Uterus (tissue), 4 donors: Measurements from ENCODE around the gene SRSF4. TPM values are rescaled to one million over a fixed set of nuclear protein-coding genes. Genes with fewer than 3 reads are reported as not detected.

Experiments
- DNase-seq, 2 donors: peaks; one replicate each; pipeline ENCODE4 v3.0.0-alpha.2; 2019 to 2020
- H3K27ac ChIP-seq, 2 donors: fragments of 200-600 bp; sonication (generic); 1 replicate in 1 of 2; 2 replicates in 1 of 2; pipeline ENCODE4 v1.5.1; 2016 to 2018
- H3K27me3 ChIP-seq, 2 donors: fragments of 200-600 bp; sonication (generic); one replicate each; pipeline ENCODE4 v1.5.1; 2018 to 2019; ENCODE audit warnings: control low read depth in 1 of 2
- H3K36me3 ChIP-seq, 2 donors: fragments of 200-600 bp; sonication (generic); one replicate each; pipeline ENCODE4 v1.5.1; 2019; ENCODE audit warnings: control low read depth in 1 of 2
- H3K4me1 ChIP-seq, 2 donors: fragments of 200-600 bp; sonication (generic); one replicate each; pipeline ENCODE4 v1.5.1; 2018 to 2019; ENCODE audit warnings: control low read depth in 1 of 2
- H3K4me3 ChIP-seq, 2 donors: fragments of 200-600 bp; sonication (generic); 1 replicate in 1 of 2; 2 replicates in 1 of 2; pipeline ENCODE4 v1.5.1; 2018 to 2019; ENCODE audit warnings: mild to moderate bottlenecking in 1 of 2
- H3K9me3 ChIP-seq, 2 donors: fragments of 200-600 bp; sonication (generic); one replicate each; pipeline ENCODE4 v1.5.1; 2019; ENCODE audit warnings: control low read depth in 1 of 2
- CTCF ChIP-seq, 4 experiments: fragments of 200-600 bp in 2 of 4; fragments of 450-650 bp in 2 of 4; sonication (generic) in 2 of 4; IDR thresholded peaks; one replicate each; pipeline ENCODE4 v1.5.1; 2016 to 2019; ENCODE audit warnings: antibody characterized with exemption in 4 of 4, mild to moderate bottlenecking in 2 of 4, moderate library complexity in 1 of 4
- POLR2A ChIP-seq, 2 donors: fragments of 450-650 bp; IDR thresholded peaks; one replicate each; pipeline ENCODE4 v1.6.1; 2016; ENCODE audit warnings: antibody characterized with exemption in 2 of 2, mild to moderate bottlenecking in 1 of 2, moderate library complexity in 1 of 2
- intact Hi-C: fragments of 100-400 bp; cut with DNase I; formaldehyde crosslinking; loops from one replicate; pipeline ENCODE4 v1.15.1; 2023; ENCODE audit warnings: low total_unique reads
- total RNA-seq, 4 donors: library from RNA; depleted of rRNA in 3 of 4; stranded (reverse); fragments of >200 nt in 3 of 4; gene quantifications; one replicate each; pipeline versions ENCODE4 v1.1.0 to v1.2.4, GENCODE V29; 2014 to 2023
- donor health status: DM: yes; HTN: yes; CAD: no.

Gene SRSF4
- total RNA-seq, 4 donors from 2014 or later: 60.0 to 129 (median 69.0) TPM

- no peaks in the 10 kb centered on the region for H3K36me3 ChIP-seq
- H3K4me3 ChIP-seq: no peak overlapping the region
- no peak for DNase-seq
- TF ChIP-seq POLR2A (IDR thresholded peaks at IDR 0.05): no peak
- TF ChIP-seq CTCF (IDR thresholded peaks at IDR 0.05): no peak
- intact Hi-C loops: no loop called here
- no peak overlapping the region for H3K27ac ChIP-seq
- no peaks in the 10 kb centered on the region for H3K27me3 ChIP-seq
- peaks cover 16 to 18% of the 10 kb centered on the region in 2 donors for H3K4me1 ChIP-seq
- H3K9me3 ChIP-seq: no peaks in the 10 kb centered on the region
Measured at GRCh38 chr1:29167904-29168303, 13.8 kb downstream of the SRSF4 start.

- H3K27me3 ChIP-seq: no peaks in the 10 kb centered on the region
- TF ChIP-seq POLR2A (IDR thresholded peaks at IDR 0.05): no peak
- TF ChIP-seq CTCF (IDR thresholded peaks at IDR 0.05): no peak
- intact Hi-C loops: no loop called here
- no peaks in the 10 kb centered on the region for H3K9me3 ChIP-seq
- no peaks in the 10 kb centered on the region for H3K36me3 ChIP-seq
- DNase-seq: no peak
- no peak overlapping the region for H3K4me3 ChIP-seq
- H3K27ac ChIP-seq: no peak overlapping the region
- peaks cover 16 to 18% of the 10 kb centered on the region in 2 donors for H3K4me1 ChIP-seq
Measured at GRCh38 chr1:29166291-29166878, 15.3 kb downstream of the SRSF4 start.

- H3K4me3 ChIP-seq: no peak overlapping the region
- DNase-seq: no peak
- no peak overlapping the region for H3K27ac ChIP-seq
- no peak for TF ChIP-seq POLR2A (IDR thresholded peaks at IDR 0.05)
- TF ChIP-seq CTCF (IDR thresholded peaks at IDR 0.05): no peak
- intact Hi-C loops: no loop called here
- no peaks in the 10 kb centered on the region for H3K27me3 ChIP-seq
- no peaks in the 10 kb centered on the region for H3K36me3 ChIP-seq
- H3K9me3 ChIP-seq: no peaks in the 10 kb centered on the region
- H3K4me1 ChIP-seq: peaks cover 11 to 17% of the 10 kb centered on the region in 2 donors
Measured at GRCh38 chr1:29164588-29164987, 17.1 kb downstream of the SRSF4 start.

GRCh38 chr1:29162476-29163138 is 19.1 kb downstream of the SRSF4 start:
- no peak for TF ChIP-seq CTCF (IDR thresholded peaks at IDR 0.05)
- TF ChIP-seq POLR2A (IDR thresholded peaks at IDR 0.05): no peak
- H3K4me3 ChIP-seq: no peak overlapping the region
- H3K27ac ChIP-seq: no peak overlapping the region
- DNase-seq: no peak
- H3K9me3 ChIP-seq: no peaks in the 10 kb centered on the region
- H3K36me3 ChIP-seq: no peaks in the 10 kb centered on the region
- intact Hi-C loops: no loop called here
- no peaks in the 10 kb centered on the region for H3K27me3 ChIP-seq
- peaks cover 7% of the 10 kb centered on the region in 2 donors for H3K4me1 ChIP-seq

- Histone ChIP-seq H3K27me3 (no peaks in the 10 kb centered on the region), H3K9me3 (no peaks in the 10 kb centered on the region), H3K36me3 (no peaks in the 10 kb centered on the region), H3K4me1 (peaks cover 5 to 7% of the 10 kb centered on the region in 2 donors), H3K4me3 (no peak overlapping the region), H3K27ac (no peak overlapping the region)
- DNase-seq: no peak
- TF ChIP-seq CTCF (IDR thresholded peaks at IDR 0.05): no peak
- no peak for TF ChIP-seq POLR2A (IDR thresholded peaks at IDR 0.05)
- intact Hi-C loops: no loop called here
Measured at GRCh38 chr1:29162025-29162424, 19.7 kb downstream of the SRSF4 start.
